Kasumi-1 (cell line): ENCODE data around the gene MMP3.
"Not testable (repeated sequence)": the region's sequence is repeated elsewhere in the genome, so short reads cannot be mapped to it uniquely, and the experiment has no call there.

ENCODE experiments used
- DNase-seq, 2 experiments: peaks; one replicate each; lab custom pipeline; 2025; lab: John Stamatoyannopoulos, UW

MMP3 gene

GRCh38 chr11:102843489-102843888, at the start of gene MMP3:
Gene MMP3 (minus strand): TSS chr11:102843609. CDS start chr11:102843546, 63 bp downstream.
- no peak for DNase-seq

- no peak for DNase-seq
Observed at GRCh38 chr11:102891736-102892135, 48.3 kb upstream of the MMP3 start.

- DNase-seq: no peak
Observed at GRCh38 chr11:102886999-102887398, 43.6 kb upstream of the MMP3 start.

GRCh38 chr11:102883141-102883540, 39.7 kb upstream of the MMP3 start:
- DNase-seq: no peak

- no peak for DNase-seq
Observed at GRCh38 chr11:102882389-102883024, 39.1 kb upstream of the MMP3 start.

- no peak for DNase-seq
Observed at GRCh38 chr11:102879801-102880200, 36.4 kb upstream of the MMP3 start.

- DNase-seq: no peak
Observed at GRCh38 chr11:102878595-102878994, 35.2 kb upstream of the MMP3 start.

GRCh38 chr11:102874852-102875251, 31.4 kb upstream of the MMP3 start, which contains the start of gene MMP12:
Gene MMP12 (minus strand): TSS chr11:102874982. CDS start chr11:102874937, 45 bp downstream.
- DNase-seq: no peak

GRCh38 chr11:102869354-102869964, 26.1 kb upstream of the MMP3 start:
- DNase-seq: not testable (repeated sequence)

GRCh38 chr11:102868339-102868738, 24.9 kb upstream of the MMP3 start:
- no peak for DNase-seq

- no peak for DNase-seq
Observed at GRCh38 chr11:102864724-102865123, 21.3 kb upstream of the MMP3 start.

- DNase-seq: no peak
Observed at GRCh38 chr11:102853956-102854355, 10.5 kb upstream of the MMP3 start.

GRCh38 chr11:102853055-102853454, 9.6 kb upstream of the MMP3 start:
- DNase-seq: no peak

- DNase-seq: no peak
Observed at GRCh38 chr11:102850973-102851745, 7.8 kb upstream of the MMP3 start.

GRCh38 chr11:102849311-102849710, 5.9 kb upstream of the MMP3 start:
- no peak for DNase-seq

GRCh38 chr11:102846292-102846691, 2.9 kb upstream of the MMP3 start:
- DNase-seq: no peak

GRCh38 chr11:102842930-102843329, 479 bp downstream of the MMP3 start:
- DNase-seq: no peak

GRCh38 chr11:102840018-102840417, 3.4 kb downstream of the MMP3 start:
- no peak for DNase-seq

GRCh38 chr11:102837646-102838045, 5.8 kb downstream of the MMP3 start:
- no peak for DNase-seq

- DNase-seq: no peak
Observed at GRCh38 chr11:102837156-102837555, 6.3 kb downstream of the MMP3 start.

- no peak for DNase-seq
Observed at GRCh38 chr11:102836290-102836875, 7.0 kb downstream of the MMP3 start.

- no peak for DNase-seq
Observed at GRCh38 chr11:102833731-102834130, 9.7 kb downstream of the MMP3 start.

- no peak for DNase-seq
Observed at GRCh38 chr11:102832612-102833011, 10.8 kb downstream of the MMP3 start.
